GM23338 (cell line): ENCODE data around the gene BHLHA15. TPM values are rescaled to one million over a fixed set of nuclear protein-coding genes. Genes with fewer than 3 reads are reported as not detected.

Source experiments
- ATAC-seq: fragments of 200-7000 bp; cut with Tn5 transposase; 3 replicates; pipeline ENCODE4 v1.9.1; 2020
- DNase-seq: peaks from one replicate; pipeline ENCODE4 v3.0.0-alpha.2; 2015; ENCODE audit warnings: low spot score
- H2AFZ ChIP-seq: fragments of 200-600 bp; sonication (generic); 2 replicates; pipeline ENCODE4 v1.8.0; 2016; ENCODE audit warnings: antibody characterized with exemption, mild to moderate bottlenecking, moderate library complexity
- H3F3A ChIP-seq: fragments of 200-600 bp; sonication (generic); replicated peaks from 2 replicates; pipeline ENCODE4 v1.8.0; 2017; ENCODE audit warnings: antibody characterized with exemption, mixed run types, low read depth
- H3K27ac ChIP-seq: fragments of 200-600 bp; sonication (generic); 2 replicates; pipeline ENCODE4 v1.6.1; 2016; ENCODE audit warnings: low read depth
- H3K27me3 ChIP-seq: fragments of 200-600 bp; sonication (generic); 2 replicates; pipeline ENCODE4 v1.8.0; 2016; ENCODE audit warnings: mild to moderate bottlenecking, mixed run types, moderate library complexity; ENCODE audit not compliant: insufficient read depth
- H3K36me3 ChIP-seq: fragments of 200-600 bp; sonication (generic); 2 replicates; pipeline ENCODE4 v1.8.0; 2016; ENCODE audit warnings: mild to moderate bottlenecking; ENCODE audit not compliant: insufficient read depth
- H3K4me1 ChIP-seq: fragments of 200-600 bp; sonication (generic); 2 replicates; pipeline ENCODE4 v1.8.0; 2016; ENCODE audit warnings: mild to moderate bottlenecking, moderate library complexity; ENCODE audit not compliant: insufficient read depth
- H3K4me2 ChIP-seq: fragments of 200-600 bp; sonication (generic); 2 replicates; pipeline ENCODE4 v1.7.1; 2017; ENCODE audit warnings: mixed run types
- H3K4me3 ChIP-seq: fragments of 200-600 bp; sonication (generic); 2 replicates; pipeline ENCODE4 v1.6.1; 2016; ENCODE audit warnings: mixed run types
- H3K79me2 ChIP-seq: fragments of 200-600 bp; sonication (generic); replicated peaks from 2 replicates; pipeline ENCODE4 v1.8.0; 2017; ENCODE audit warnings: mild to moderate bottlenecking; ENCODE audit not compliant: insufficient read depth
- H3K9me2 ChIP-seq: fragments of 200-600 bp; sonication (generic); 2 replicates; pipeline ENCODE4 v1.8.0; 2017; ENCODE audit not compliant: insufficient read depth
- H4K20me1 ChIP-seq: fragments of 200-600 bp; sonication (generic); replicated peaks from 2 replicates; pipeline ENCODE4 v1.8.0; 2017; ENCODE audit warnings: mild to moderate bottlenecking; ENCODE audit not compliant: insufficient read depth
- H3K27ac Mint-ChIP-seq: 2 replicates; pipeline ENCODE4 v1.8.0; 2020; ENCODE audit warnings: inconsistent platforms, mild to moderate bottlenecking, moderate library complexity, mixed read lengths
- H3K27me3 Mint-ChIP-seq: 3 replicates; pipeline ENCODE4 v1.8.0; 2022; ENCODE audit warnings: low read depth, mild to moderate bottlenecking, moderate library complexity, mixed read lengths, inconsistent platforms; ENCODE audit not compliant: insufficient read depth, poor library complexity
- H3K36me3 Mint-ChIP-seq: 3 replicates; pipeline ENCODE4 v1.8.0; 2021; ENCODE audit warnings: low read depth, mild to moderate bottlenecking, inconsistent platforms, moderate library complexity, mixed read lengths
- H3K4me1 Mint-ChIP-seq: 3 replicates; pipeline ENCODE4 v1.8.0; 2020; ENCODE audit warnings: mild to moderate bottlenecking, inconsistent platforms, mixed read lengths
- H3K4me3 Mint-ChIP-seq: 3 replicates; pipeline ENCODE4 v1.8.0; 2021; ENCODE audit warnings: moderate library complexity, mild to moderate bottlenecking, inconsistent platforms, mixed read lengths
- H3K9me3 Mint-ChIP-seq: 3 replicates; pipeline ENCODE4 v1.8.0; 2020; ENCODE audit warnings: moderate library complexity, mild to moderate bottlenecking, inconsistent platforms, mixed read lengths
- CREB1 ChIP-seq: fragments of 250-450 bp; sonication (Bioruptor Pico); IDR thresholded peaks from 2 replicates; pipeline ENCODE4 v1.5.0; 2020; ENCODE audit warnings: low read depth, mild to moderate bottlenecking, moderate library complexity
- JUNB ChIP-seq: IDR thresholded peaks from one replicate; pipeline ENCODE4 v1.6.1; 2016; ENCODE audit warnings: antibody characterized with exemption; ENCODE audit not compliant: unreplicated experiment
- NANOG ChIP-seq: IDR thresholded peaks from 2 replicates; pipeline ENCODE4 v1.6.1; 2016; ENCODE audit warnings: antibody characterized with exemption, borderline replicate concordance
- POLR2AphosphoS5 ChIP-seq: IDR thresholded peaks from 2 replicates; pipeline ENCODE4 v1.6.1; 2016; ENCODE audit warnings: antibody characterized with exemption, low read depth
- STAT1 ChIP-seq: IDR thresholded peaks from one replicate; pipeline ENCODE4 v1.6.1; 2016; ENCODE audit warnings: antibody characterized with exemption; ENCODE audit not compliant: unreplicated experiment
- ZNF114 ChIP-seq: fragments of 250-450 bp; sonication (Bioruptor Pico); IDR thresholded peaks from 2 replicates; pipeline ENCODE4 v1.5.0; 2020; ENCODE audit warnings: mild to moderate bottlenecking, moderate library complexity
- ZNF331 ChIP-seq: fragments of 250-450 bp; sonication (Bioruptor Pico); IDR thresholded peaks from 2 replicates; pipeline ENCODE4 v1.5.0; 2020; ENCODE audit warnings: low read depth, mild to moderate bottlenecking, moderate library complexity
- polyA plus RNA-seq: library from polyadenylated mRNA; unstranded; fragments of >200 nt; fragmentation: Nextera tagmentation; extraction: Ambion mirVana; gene quantifications from 2 replicates; pipeline ENCODE4 v1.2.1, GENCODE V29; 2016
- total RNA-seq: library from RNA; depleted of rRNA; stranded (reverse); fragments of >200 nt; shearing (Covaris generic); gene quantifications from 2 replicates; pipeline ENCODE4 v1.2.3, GENCODE V29; 2014
- TF ChIP-seq, protein P1 (sequence below): fragments of 250-450 bp; sonication (Bioruptor Pico); IDR thresholded peaks from 2 replicates; pipeline ENCODE4 v1.5.0; 2020; ENCODE audit warnings: mild to moderate bottlenecking, moderate library complexity
- TF ChIP-seq, protein P2 (sequence below): IDR thresholded peaks from 2 replicates; pipeline ENCODE4 v1.6.1; 2016; ENCODE audit warnings: antibody characterized with exemption

Gene BHLHA15
- total and polyA plus RNA-seq, 2 experiments from 2014 or later: 1.4 to 8.3 TPM

DNA sequence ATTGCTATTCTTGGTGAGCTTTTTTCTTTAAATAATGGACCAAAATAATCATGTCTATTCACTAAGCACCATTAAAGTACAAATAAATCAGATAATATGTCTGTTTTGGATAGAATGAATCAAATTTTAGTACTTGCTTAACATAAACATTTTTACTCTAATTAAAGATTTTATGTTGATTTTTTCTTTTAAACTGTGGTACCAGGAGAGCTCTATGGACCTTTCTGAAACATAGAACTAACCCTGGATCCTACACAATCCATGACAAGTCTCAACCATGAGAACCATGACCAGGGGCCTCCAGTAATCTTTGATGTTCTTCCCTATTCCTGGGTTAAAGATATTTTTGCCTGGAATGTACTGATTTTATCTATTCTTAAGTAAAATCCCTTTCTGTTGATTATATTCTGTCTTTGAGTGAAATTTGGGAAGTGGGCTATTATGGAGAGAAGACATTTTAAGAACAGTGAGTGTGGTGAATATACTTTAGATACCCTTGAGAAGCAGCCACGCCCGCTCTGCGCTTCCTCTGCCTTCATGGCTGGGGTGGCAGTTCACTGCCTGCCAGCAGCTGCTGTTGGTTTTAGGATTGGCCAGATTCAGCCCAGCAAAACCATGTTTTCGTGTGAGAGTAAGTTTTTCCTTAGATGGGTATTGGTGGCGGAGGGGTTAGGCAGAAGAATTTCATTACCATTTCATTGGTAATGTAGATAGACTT is 42.2 kb upstream of the BHLHA15 start (continued):
- TF ChIP-seq, protein P1, sequence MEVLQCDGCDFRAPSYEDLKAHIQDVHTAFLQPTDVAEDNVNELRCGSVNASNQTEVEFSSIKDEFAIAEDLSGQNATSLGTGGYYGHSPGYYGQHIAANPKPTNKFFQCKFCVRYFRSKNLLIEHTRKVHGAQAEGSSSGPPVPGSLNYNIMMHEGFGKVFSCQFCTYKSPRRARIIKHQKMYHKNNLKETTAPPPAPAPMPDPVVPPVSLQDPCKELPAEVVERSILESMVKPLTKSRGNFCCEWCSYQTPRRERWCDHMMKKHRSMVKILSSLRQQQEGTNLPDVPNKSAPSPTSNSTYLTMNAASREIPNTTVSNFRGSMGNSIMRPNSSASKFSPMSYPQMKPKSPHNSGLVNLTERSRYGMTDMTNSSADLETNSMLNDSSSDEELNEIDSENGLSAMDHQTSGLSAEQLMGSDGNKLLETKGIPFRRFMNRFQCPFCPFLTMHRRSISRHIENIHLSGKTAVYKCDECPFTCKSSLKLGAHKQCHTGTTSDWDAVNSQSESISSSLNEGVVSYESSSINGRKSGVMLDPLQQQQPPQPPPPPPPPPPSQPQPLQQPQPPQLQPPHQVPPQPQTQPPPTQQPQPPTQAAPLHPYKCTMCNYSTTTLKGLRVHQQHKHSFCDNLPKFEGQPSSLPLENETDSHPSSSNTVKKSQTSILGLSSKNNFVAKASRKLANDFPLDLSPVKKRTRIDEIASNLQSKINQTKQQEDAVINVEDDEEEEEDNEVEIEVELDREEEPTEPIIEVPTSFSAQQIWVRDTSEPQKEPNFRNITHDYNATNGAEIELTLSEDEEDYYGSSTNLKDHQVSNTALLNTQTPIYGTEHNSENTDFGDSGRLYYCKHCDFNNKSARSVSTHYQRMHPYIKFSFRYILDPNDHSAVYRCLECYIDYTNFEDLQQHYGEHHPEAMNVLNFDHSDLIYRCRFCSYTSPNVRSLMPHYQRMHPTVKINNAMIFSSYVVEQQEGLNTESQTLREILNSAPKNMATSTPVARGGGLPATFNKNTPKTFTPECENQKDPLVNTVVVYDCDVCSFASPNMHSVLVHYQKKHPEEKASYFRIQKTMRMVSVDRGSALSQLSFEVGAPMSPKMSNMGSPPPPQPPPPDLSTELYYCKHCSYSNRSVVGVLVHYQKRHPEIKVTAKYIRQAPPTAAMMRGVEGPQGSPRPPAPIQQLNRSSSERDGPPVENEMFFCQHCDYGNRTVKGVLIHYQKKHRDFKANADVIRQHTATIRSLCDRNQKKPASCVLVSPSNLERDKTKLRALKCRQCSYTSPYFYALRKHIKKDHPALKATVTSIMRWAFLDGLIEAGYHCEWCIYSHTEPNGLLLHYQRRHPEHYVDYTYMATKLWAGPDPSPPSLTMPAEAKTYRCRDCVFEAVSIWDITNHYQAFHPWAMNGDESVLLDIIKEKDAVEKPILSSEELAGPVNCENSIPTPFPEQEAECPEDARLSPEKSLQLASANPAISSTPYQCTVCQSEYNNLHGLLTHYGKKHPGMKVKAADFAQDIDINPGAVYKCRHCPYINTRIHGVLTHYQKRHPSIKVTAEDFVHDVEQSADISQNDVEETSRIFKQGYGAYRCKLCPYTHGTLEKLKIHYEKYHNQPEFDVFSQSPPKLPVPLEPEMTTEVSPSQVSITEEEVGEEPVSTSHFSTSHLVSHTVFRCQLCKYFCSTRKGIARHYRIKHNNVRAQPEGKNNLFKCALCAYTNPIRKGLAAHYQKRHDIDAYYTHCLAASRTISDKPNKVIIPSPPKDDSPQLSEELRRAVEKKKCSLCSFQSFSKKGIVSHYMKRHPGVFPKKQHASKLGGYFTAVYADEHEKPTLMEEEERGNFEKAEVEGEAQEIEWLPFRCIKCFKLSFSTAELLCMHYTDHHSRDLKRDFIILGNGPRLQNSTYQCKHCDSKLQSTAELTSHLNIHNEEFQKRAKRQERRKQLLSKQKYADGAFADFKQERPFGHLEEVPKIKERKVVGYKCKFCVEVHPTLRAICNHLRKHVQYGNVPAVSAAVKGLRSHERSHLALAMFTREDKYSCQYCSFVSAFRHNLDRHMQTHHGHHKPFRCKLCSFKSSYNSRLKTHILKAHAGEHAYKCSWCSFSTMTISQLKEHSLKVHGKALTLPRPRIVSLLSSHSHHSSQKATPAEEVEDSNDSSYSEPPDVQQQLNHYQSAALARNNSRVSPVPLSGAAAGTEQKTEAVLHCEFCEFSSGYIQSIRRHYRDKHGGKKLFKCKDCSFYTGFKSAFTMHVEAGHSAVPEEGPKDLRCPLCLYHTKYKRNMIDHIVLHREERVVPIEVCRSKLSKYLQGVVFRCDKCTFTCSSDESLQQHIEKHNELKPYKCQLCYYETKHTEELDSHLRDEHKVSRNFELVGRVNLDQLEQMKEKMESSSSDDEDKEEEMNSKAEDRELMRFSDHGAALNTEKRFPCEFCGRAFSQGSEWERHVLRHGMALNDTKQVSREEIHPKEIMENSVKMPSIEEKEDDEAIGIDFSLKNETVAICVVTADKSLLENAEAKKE (CRISPR knock-in tag): no peak
- no peak for TF ChIP-seq STAT1
- TF ChIP-seq ZNF331 (CRISPR knock-in tag): no peak
- TF ChIP-seq NANOG: no peak

DNA sequence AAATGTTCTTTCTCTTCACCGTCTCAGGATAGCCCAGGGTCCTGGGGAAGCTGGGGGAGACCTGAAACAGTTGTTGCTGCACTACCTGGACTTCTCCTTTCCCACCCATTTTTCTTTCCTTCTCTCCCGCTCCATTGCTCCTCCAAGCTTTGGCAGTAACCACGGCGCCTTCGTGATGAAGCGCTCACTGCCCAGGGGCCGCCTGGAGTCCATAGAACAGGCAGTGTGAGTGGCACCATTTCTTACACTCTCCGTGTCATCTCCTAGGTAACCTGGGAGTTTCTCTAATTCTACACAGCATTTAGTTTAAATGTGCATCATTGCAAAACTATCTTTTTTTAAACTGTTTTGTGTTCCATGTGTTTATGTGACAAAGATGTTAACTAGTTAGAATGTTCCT is 40.3 kb upstream of the BHLHA15 start:
- Histone ChIP-seq H3K79me2 (peaks cover 12% of the 10 kb centered on the region; the same call in 1 of the 2 replicates), H3K9me2 (no peaks in the 10 kb centered on the region), H3K27ac (no peak overlapping the region), H2AFZ (no peak overlapping the region), H4K20me1 (peaks cover 12% of the 10 kb centered on the region; the same call in 1 of the 2 replicates), H3K27me3 (no peaks in the 10 kb centered on the region), H3K36me3 (no peaks in the 10 kb centered on the region), H3K4me2 (no peak overlapping the region), H3F3A (0 out of 2 replicates have a peak, but pooled peaks cover 2% of the 10 kb centered on the region), H3K4me3 (no peak overlapping the region), H3K4me1 (0 out of 2 replicates have a peak, but pooled peaks cover 5% of the 10 kb centered on the region)
- Mint-ChIP-seq H3K4me1 (peaks cover 17% of the 10 kb centered on the region; the same call in 2 of the 3 replicates), H3K9me3 (no peaks in the 10 kb centered on the region), H3K27ac (peak overlapping the region; percentile 62; the same call in 1 of the 2 replicates), H3K36me3 (peaks cover 12% of the 10 kb centered on the region), H3K27me3 (peaks cover 4% of the 10 kb centered on the region), H3K4me3 (no peak overlapping the region)
- no peak for DNase-seq
- ATAC-seq: no peak
- no peak for TF ChIP-seq ZNF114
- TF ChIP-seq JUNB: no peak
- TF ChIP-seq CREB1 (CRISPR knock-in tag): no peak
- TF ChIP-seq, protein P2, sequence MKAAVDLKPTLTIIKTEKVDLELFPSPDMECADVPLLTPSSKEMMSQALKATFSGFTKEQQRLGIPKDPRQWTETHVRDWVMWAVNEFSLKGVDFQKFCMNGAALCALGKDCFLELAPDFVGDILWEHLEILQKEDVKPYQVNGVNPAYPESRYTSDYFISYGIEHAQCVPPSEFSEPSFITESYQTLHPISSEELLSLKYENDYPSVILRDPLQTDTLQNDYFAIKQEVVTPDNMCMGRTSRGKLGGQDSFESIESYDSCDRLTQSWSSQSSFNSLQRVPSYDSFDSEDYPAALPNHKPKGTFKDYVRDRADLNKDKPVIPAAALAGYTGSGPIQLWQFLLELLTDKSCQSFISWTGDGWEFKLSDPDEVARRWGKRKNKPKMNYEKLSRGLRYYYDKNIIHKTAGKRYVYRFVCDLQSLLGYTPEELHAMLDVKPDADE: no peak
- TF ChIP-seq STAT1: no peak
- TF ChIP-seq POLR2AphosphoS5: no peak
- TF ChIP-seq ZNF331 (CRISPR knock-in tag): no peak
